Hippocampal formation (tissue), 2 donors: ENCODE data around the gene FTO.

Experiments
- DNase-seq, 2 donors: peaks; one replicate each; lab custom pipeline; 2025; lab: John Stamatoyannopoulos, UW

FTO gene

GRCh38 chr16:53784291-53784690 lies 80.3 kb downstream of the FTO start:
- no peak for DNase-seq

GRCh38 chr16:53785044-53785443 lies 81.1 kb downstream of the FTO start:
- DNase-seq, result no peak

- DNase-seq, result no peak
Measured at GRCh38 chr16:53785916-53786315, 82.0 kb downstream of the FTO start.

GRCh38 chr16:53787423-53787822 lies 83.5 kb downstream of the FTO start:
- no peak for DNase-seq

GRCh38 chr16:53789137-53789536 lies 85.2 kb downstream of the FTO start:
- no peak for DNase-seq

- DNase-seq, result no peak
Measured at GRCh38 chr16:53792161-53792951, 88.4 kb downstream of the FTO start.

GRCh38 chr16:53803451-53803850 lies 99.5 kb downstream of the FTO start:
- DNase-seq, result no peak

- DNase-seq, result no peak
Measured at GRCh38 chr16:53803998-53804397, 100.0 kb downstream of the FTO start.

GRCh38 chr16:53804467-53804866 lies 100.5 kb downstream of the FTO start:
- no peak for DNase-seq

GRCh38 chr16:53805113-53805512 lies 101.2 kb downstream of the FTO start:
- no peak for DNase-seq

GRCh38 chr16:53805752-53806151 lies 101.8 kb downstream of the FTO start:
- no peak for DNase-seq

- DNase-seq, result peak in 1 of 2 donors; percentile 28
Measured at GRCh38 chr16:53809088-53809932, 105.4 kb downstream of the FTO start.

- DNase-seq, result no peak
Measured at GRCh38 chr16:53812914-53813313, 109.0 kb downstream of the FTO start.

GRCh38 chr16:53814801-53815200 lies 110.8 kb downstream of the FTO start:
- DNase-seq, result no peak

- DNase-seq, result no peak
Measured at GRCh38 chr16:53816211-53816836, 112.4 kb downstream of the FTO start.

GRCh38 chr16:53817117-53817755 lies 113.3 kb downstream of the FTO start:
- no peak for DNase-seq

GRCh38 chr16:53817812-53818550 lies 114.0 kb downstream of the FTO start:
- no peak for DNase-seq

GRCh38 chr16:53821487-53821886 lies 117.5 kb downstream of the FTO start:
- DNase-seq, result no peak

GRCh38 chr16:53821957-53822625 lies 118.1 kb downstream of the FTO start:
- DNase-seq, result no peak

- no peak for DNase-seq
Measured at GRCh38 chr16:53822936-53823529, 119.1 kb downstream of the FTO start.
